Spleen (tissue), 11 donors: ENCODE measurements around the gene ZNF397. TPM values are rescaled to one million over a fixed set of nuclear protein-coding genes. Genes with fewer than 3 reads are reported as not detected.
"Not testable (repeated sequence)": the region's sequence is repeated elsewhere in the genome, so short reads cannot be mapped to it uniquely, and the experiment has no call there.

Experiments used
- DNase-seq: peaks from one replicate; pipeline ENCODE4 v3.0.0-alpha.2; 2020
- H3K27ac ChIP-seq, 8 donors: fragments of 200-600 bp; sonication (generic) in 7 of 8; 1 replicate in 4 of 8; 2 replicates in 4 of 8; pipeline versions ENCODE4 v1.5.0 to v1.8.0; 2016 to 2021; ENCODE audit warnings: inconsistent platforms in 4 of 8, mild to moderate bottlenecking in 4 of 8, moderate library complexity in 1 of 8
- H3K27me3 ChIP-seq, 7 donors: fragments of 200-600 bp; sonication (generic) in 6 of 7; replicated peaks in 1 of 7; 1 replicate in 4 of 7; 2 replicates in 3 of 7; pipeline versions ENCODE4 v1.5.0 to v1.8.0; 2016 to 2021; ENCODE audit warnings: inconsistent platforms in 3 of 7, mild to moderate bottlenecking in 1 of 7
- H3K36me3 ChIP-seq, 6 donors: fragments of 200-600 bp; sonication (generic) in 5 of 6; 1 replicate in 4 of 6; 2 replicates in 2 of 6; pipeline versions ENCODE4 v1.5.0 to v1.8.0; 2016 to 2021; ENCODE audit warnings: inconsistent platforms in 2 of 6
- H3K4me1 ChIP-seq, 6 donors: fragments of 200-600 bp; sonication (generic) in 5 of 6; 1 replicate in 3 of 6; 2 replicates in 3 of 6; pipeline versions ENCODE4 v1.5.0 to v1.8.0; 2016 to 2021; ENCODE audit warnings: inconsistent platforms in 3 of 6
- H3K4me3 ChIP-seq, 8 donors: fragments of 200-600 bp; sonication (generic) in 7 of 8; 1 replicate in 4 of 8; 2 replicates in 4 of 8; pipeline versions ENCODE4 v1.5.0 to v1.8.0; 2016 to 2021; ENCODE audit warnings: inconsistent platforms in 4 of 8, mild to moderate bottlenecking in 4 of 8, moderate library complexity in 2 of 8
- H3K9me3 ChIP-seq, 8 donors: fragments of 200-600 bp; sonication (generic) in 7 of 8; 1 replicate in 4 of 8; 2 replicates in 4 of 8; pipeline versions ENCODE4 v1.5.0 to v1.8.0; 2016 to 2021; ENCODE audit warnings: inconsistent platforms in 4 of 8
- CTCF ChIP-seq, 11 experiments: fragments of 200-600 bp in 7 of 11; fragments of 450-650 bp in 4 of 11; sonication (generic) in 4 of 11; IDR thresholded peaks in 8 of 11; conservative IDR thresholded peaks in 3 of 11; 1 replicate in 7 of 11; 2 replicates in 4 of 11; pipeline versions ENCODE4 v1.4.0 to v1.8.0; 2016 to 2021; ENCODE audit warnings: antibody characterized with exemption in 11 of 11, inconsistent platforms in 4 of 11, mild to moderate bottlenecking in 1 of 11
- POLR2A ChIP-seq, 3 donors: fragments of 450-650 bp; IDR thresholded peaks; one replicate each; pipeline ENCODE4 v1.5.1; 2017; ENCODE audit warnings: antibody characterized with exemption in 3 of 3, mild to moderate bottlenecking in 1 of 3
- POLR2AphosphoS5 ChIP-seq, 3 donors: sonication (generic); formaldehyde crosslinking; IDR thresholded peaks; one replicate each; pipeline ENCODE4 v1.5.1; 2017; ENCODE audit warnings: antibody characterized with exemption in 3 of 3
- WGBS, 5 donors: extraction: QIAGEN DNeasy Blood & Tissue Kit in 3 of 5; methylation state at CpG; one replicate each; pipeline versions ENCODE4 v1.1.5 to v1.1.7; 2013 to 2018; 5-methylcytosine and 5-hydroxymethylcytosine counted together
- intact Hi-C: fragments of 100-400 bp; cut with DNase I; formaldehyde crosslinking; loops from one replicate; pipeline ENCODE4 v1.15.0; 2023; ENCODE audit warnings: low total_unique reads
- polyA plus RNA-seq, 3 donors: library from polyadenylated mRNA; stranded (reverse); fragments of 200-250 nt; gene quantifications; one replicate each; pipeline ENCODE4 v1.2.1, GENCODE V29; 2013
- total RNA-seq, 7 donors: library from RNA; depleted of rRNA in 3 of 7; stranded (reverse); fragments of >200 nt in 3 of 7; fragmentation: NEBNext Ultra II Directional in 4 of 7; extraction: Animal tissue kit (Norgen Biotek cat#: 25700) in 4 of 7; gene quantifications; one replicate each; pipeline versions ENCODE4 v1.1.0 to v1.2.1, GENCODE V29; 2016 to 2021
- donor health status: healthy with polysubstance abuse.
- donor health status: DM: no; HTN: no; CAD: no; lungs with moderate emphysema.
- donor health status: DM: no; HTN: no; CAD: no.
- donor health status: Bipolar disorder and iron deficiency.
- donor health status: healthy.
- donor health status: DM: no; HTN: no; CAD: no.
- donor health status: DM: yes; HTN: yes; CAD: no.

ZNF397 gene
- total and polyA plus RNA-seq, 10 donors, result 10.3 to 50.7 (median 32.2) TPM

GRCh38 chr18:35197296-35197695 lies 43.5 kb upstream of the ZNF397 start:
- intact Hi-C loops, result no loop called here

GRCh38 chr18:35201256-35201931 lies 39.4 kb upstream of the ZNF397 start:
- Histone ChIP-seq H3K9me3 (no peaks in the 10 kb centered on the region), H3K27me3 (no peaks in the 10 kb centered on the region), H3K36me3 (no peaks in the 10 kb centered on the region), H3K27ac (no peak overlapping the region), H3K4me1 (no peaks in the 10 kb centered on the region), H3K4me3 (no peak overlapping the region)
- intact Hi-C loops, result no loop called here
- DNase-seq, result no peak
- no peak for TF ChIP-seq CTCF (IDR thresholded peaks at IDR 0.05 in 8 of 11, conservative IDR thresholded peaks at IDR 0.05 in 3 of 11)
- TF ChIP-seq POLR2A (IDR thresholded peaks at IDR 0.05), result no peak
- no peak for TF ChIP-seq POLR2AphosphoS5 (IDR thresholded peaks at IDR 0.05)
- 87 to 92% (median 89%) methylated on average over 5 of the region's 5 CpGs for WGBS, 5 donors

More at GRCh38 chr18:35197296-35197695, 43.5 kb upstream of the ZNF397 start:
- no peak overlapping the region for H3K4me3 ChIP-seq
- no peaks in the 10 kb centered on the region for H3K36me3 ChIP-seq
- DNase-seq, result no peak
- 69 to 90% (median 75%) methylated on average over 2 of the region's 2 CpGs for WGBS, 5 donors
- H3K27me3 ChIP-seq, result no peaks in the 10 kb centered on the region
- no peaks in the 10 kb centered on the region for H3K9me3 ChIP-seq
- no peaks in the 10 kb centered on the region for H3K4me1 ChIP-seq
- no peak overlapping the region for H3K27ac ChIP-seq
- TF ChIP-seq CTCF (IDR thresholded peaks at IDR 0.05 in 8 of 11, conservative IDR thresholded peaks at IDR 0.05 in 3 of 11) (no peak), POLR2AphosphoS5 (IDR thresholded peaks at IDR 0.05) (no peak), POLR2A (IDR thresholded peaks at IDR 0.05) (no peak)

GRCh38 chr18:35203067-35203466 lies 37.8 kb upstream of the ZNF397 start:
- WGBS, 5 donors, result 48 to 74% (median 67%) methylated on average over 3 of the region's 3 CpGs
- Histone ChIP-seq H3K9me3 (no peaks in the 10 kb centered on the region), H3K36me3 (no peaks in the 10 kb centered on the region), H3K4me1 (no peaks in the 10 kb centered on the region), H3K27me3 (no peaks in the 10 kb centered on the region), H3K27ac (no peak overlapping the region), H3K4me3 (no peak overlapping the region)
- TF ChIP-seq POLR2AphosphoS5 (IDR thresholded peaks at IDR 0.05) (no peak), POLR2A (IDR thresholded peaks at IDR 0.05) (no peak), CTCF (IDR thresholded peaks at IDR 0.05 in 8 of 11, conservative IDR thresholded peaks at IDR 0.05 in 3 of 11) (no peak)
- intact Hi-C loops, result no loop called here
- no peak for DNase-seq

GRCh38 chr18:35205199-35205712 lies 35.6 kb upstream of the ZNF397 start:
- intact Hi-C loops, result no loop called here
- Histone ChIP-seq H3K4me1 (no peaks in the 10 kb centered on the region), H3K4me3 (no peak overlapping the region), H3K27ac (no peak overlapping the region), H3K36me3 (no peaks in the 10 kb centered on the region), H3K27me3 (no peaks in the 10 kb centered on the region), H3K9me3 (no peaks in the 10 kb centered on the region)
- DNase-seq, result no peak
- 60 to 98% (median 88%) methylated on average over 2 of the region's 2 CpGs for WGBS, 5 donors
- no peak for TF ChIP-seq CTCF (IDR thresholded peaks at IDR 0.05 in 8 of 11, conservative IDR thresholded peaks at IDR 0.05 in 3 of 11)
- no peak for TF ChIP-seq POLR2A (IDR thresholded peaks at IDR 0.05)
- TF ChIP-seq POLR2AphosphoS5 (IDR thresholded peaks at IDR 0.05), result no peak

- H3K4me3 ChIP-seq, H3K4me1 ChIP-seq, H3K9me3 ChIP-seq, H3K36me3 ChIP-seq, H3K27me3 ChIP-seq, H3K27ac ChIP-seq, intact Hi-C loops, DNase-seq: not testable (repeated sequence)
- 92 to 96% (median 93%) methylated on average over 14 to 25 of the region's 30 CpGs for WGBS, 5 donors
These were observed 34.9 kb upstream of the ZNF397 start for GRCh38 chr18:35205746-35206458.
